Calu3 (cell line): Measurements from ENCODE around the gene SUSD3. TPM values are rescaled to one million over a fixed set of nuclear protein-coding genes. Genes with fewer than 3 reads are reported as not detected.

ENCODE experiments used
- BruUV-seq: library from RNA; stranded (reverse); fragments of 400-500 nt; replicated peaks from 2 replicates; lab custom pipeline; 2021; lab: Mats Ljungman, UMichigan
- CTCF ChIA-PET: fragments of 300-600 bp; sonication (Branson Sonifier 250); formaldehyde crosslinking; loops from one replicate; lab custom pipeline; 2022; ENCODE audit warnings: antibody characterized with exemption; lab: Charles Lee
- DNase-seq: peaks from one replicate; pipeline ENCODE4 v3.0.0; 2022
- H3K27ac Mint-ChIP-seq: one replicate; pipeline ENCODE4 v1.8.0; 2022; ENCODE audit warnings: mixed read lengths; ENCODE audit not compliant: unreplicated experiment
- H3K27me3 Mint-ChIP-seq: one replicate; pipeline ENCODE4 v1.8.0; 2022; ENCODE audit warnings: mixed read lengths; ENCODE audit not compliant: unreplicated experiment
- H3K36me3 Mint-ChIP-seq: one replicate; pipeline ENCODE4 v1.8.0; 2022; ENCODE audit warnings: mild to moderate bottlenecking, moderate library complexity, mixed read lengths; ENCODE audit not compliant: insufficient read depth, unreplicated experiment
- H3K4me1 Mint-ChIP-seq: one replicate; pipeline ENCODE4 v1.8.0; 2022; ENCODE audit warnings: mild to moderate bottlenecking, low read depth, mixed read lengths; ENCODE audit not compliant: unreplicated experiment
- H3K4me3 Mint-ChIP-seq: one replicate; pipeline ENCODE4 v1.8.0; 2022; ENCODE audit warnings: mild to moderate bottlenecking, low read depth, moderate library complexity, mixed read lengths; ENCODE audit not compliant: unreplicated experiment
- H3K9me3 Mint-ChIP-seq: one replicate; pipeline ENCODE4 v1.8.0; 2022; ENCODE audit warnings: low read depth, mixed read lengths; ENCODE audit not compliant: unreplicated experiment
- intact Hi-C: fragments of 100-400 bp; cut with micrococcal nuclease; formaldehyde crosslinking; loops from one replicate; pipeline ENCODE4 v1.10.0; 2022; ENCODE audit not compliant: unreplicated experiment
- total RNA-seq: library from RNA; stranded (reverse); gene quantifications from 2 replicates; pipeline ENCODE4 v1.2.3, GENCODE V29; 2022
- TF ChIP-seq, protein P1 (sequence below): fragments of 200-600 bp; IDR thresholded peaks from one replicate; pipeline ENCODE4 v1.8.0; 2022; ENCODE audit warnings: antibody characterized with exemption; ENCODE audit not compliant: unreplicated experiment

The SUSD3 gene
- total RNA-seq, 1 experiment from 2014 or later = 1.3 TPM

- H3K36me3 Mint-ChIP-seq = peaks cover 37% of the 10 kb centered on the region
- BruUV-seq = no TSS peak
- intact Hi-C loops = loop anchor here (10.0 kb wide), 1 partner anchor 139 kb away; no protein-coding TSS in a partner anchor
- H3K4me1 Mint-ChIP-seq = peaks cover 47% of the 10 kb centered on the region
- H3K9me3 Mint-ChIP-seq = peaks cover 4% of the 10 kb centered on the region
- H3K27ac Mint-ChIP-seq = peak overlapping the region; percentile 41
- H3K4me3 Mint-ChIP-seq = no peak overlapping the region
- TF ChIP-seq, protein P1, sequence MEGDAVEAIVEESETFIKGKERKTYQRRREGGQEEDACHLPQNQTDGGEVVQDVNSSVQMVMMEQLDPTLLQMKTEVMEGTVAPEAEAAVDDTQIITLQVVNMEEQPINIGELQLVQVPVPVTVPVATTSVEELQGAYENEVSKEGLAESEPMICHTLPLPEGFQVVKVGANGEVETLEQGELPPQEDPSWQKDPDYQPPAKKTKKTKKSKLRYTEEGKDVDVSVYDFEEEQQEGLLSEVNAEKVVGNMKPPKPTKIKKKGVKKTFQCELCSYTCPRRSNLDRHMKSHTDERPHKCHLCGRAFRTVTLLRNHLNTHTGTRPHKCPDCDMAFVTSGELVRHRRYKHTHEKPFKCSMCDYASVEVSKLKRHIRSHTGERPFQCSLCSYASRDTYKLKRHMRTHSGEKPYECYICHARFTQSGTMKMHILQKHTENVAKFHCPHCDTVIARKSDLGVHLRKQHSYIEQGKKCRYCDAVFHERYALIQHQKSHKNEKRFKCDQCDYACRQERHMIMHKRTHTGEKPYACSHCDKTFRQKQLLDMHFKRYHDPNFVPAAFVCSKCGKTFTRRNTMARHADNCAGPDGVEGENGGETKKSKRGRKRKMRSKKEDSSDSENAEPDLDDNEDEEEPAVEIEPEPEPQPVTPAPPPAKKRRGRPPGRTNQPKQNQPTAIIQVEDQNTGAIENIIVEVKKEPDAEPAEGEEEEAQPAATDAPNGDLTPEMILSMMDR = no peak
- CTCF ChIA-PET = no interaction called here
- no peaks in the 10 kb centered on the region for H3K27me3 Mint-ChIP-seq
- DNase-seq = no peak
Observed at GRCh38 chr9:93093127-93093876, 34.8 kb downstream of the SUSD3 start.

DNA sequence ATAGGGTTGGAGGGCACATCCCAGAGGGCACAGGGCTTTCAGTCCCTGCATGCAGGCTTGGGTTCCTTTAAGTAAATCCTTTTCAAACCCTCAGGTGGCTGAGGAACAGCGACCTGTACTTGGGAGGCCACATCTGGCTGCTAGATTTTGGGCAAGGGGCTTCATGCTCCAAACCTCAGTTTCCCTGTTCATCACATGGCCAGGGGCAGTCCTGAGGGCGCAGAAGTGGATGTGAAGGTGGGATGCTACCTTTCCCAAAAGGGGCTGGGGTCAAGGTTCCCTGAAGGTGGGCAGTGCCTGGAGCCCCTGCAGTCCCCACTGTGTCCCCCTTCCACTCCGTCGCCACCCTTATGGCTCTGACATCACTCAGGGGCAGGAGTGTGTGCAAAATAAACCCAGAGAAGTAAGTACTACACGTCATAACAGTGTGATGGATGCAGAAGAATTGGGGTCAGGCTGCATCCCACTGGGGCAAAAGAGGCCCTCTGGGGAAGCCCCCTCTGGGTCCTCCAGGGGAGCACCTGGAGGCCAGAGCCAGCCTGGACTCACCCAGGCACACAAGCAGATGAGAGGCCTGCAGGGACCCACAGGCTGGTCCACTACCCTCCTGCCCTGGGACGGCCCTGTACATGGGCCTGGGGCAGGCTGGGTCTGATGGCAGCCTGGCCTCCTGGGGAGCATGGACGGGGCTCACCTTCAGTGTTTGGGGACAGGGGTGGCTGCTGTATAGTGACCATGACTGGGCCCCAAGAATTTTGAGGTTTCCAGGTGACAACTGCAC lies 35.6 kb downstream of the SUSD3 start:
- Mint-ChIP-seq H3K4me1 (peaks cover 47% of the 10 kb centered on the region), H3K9me3 (peaks cover 4% of the 10 kb centered on the region), H3K36me3 (peaks cover 37% of the 10 kb centered on the region), H3K4me3 (peak overlapping the region; percentile 86), H3K27me3 (no peaks in the 10 kb centered on the region), H3K27ac (peak overlapping the region; percentile 86)
- no peak for DNase-seq
- intact Hi-C loops = loop anchor here (10.0 kb wide), 1 partner anchor 139 kb away; no protein-coding TSS in a partner anchor
- no TSS peak for BruUV-seq
- TF ChIP-seq, protein P1 = no peak
- CTCF ChIA-PET = no interaction called here

- Mint-ChIP-seq H3K4me3 (peak overlapping the region; percentile 86), H3K4me1 (peaks cover 47% of the 10 kb centered on the region), H3K27me3 (no peaks in the 10 kb centered on the region), H3K9me3 (peaks cover 4% of the 10 kb centered on the region), H3K36me3 (peaks cover 37% of the 10 kb centered on the region), H3K27ac (peak overlapping the region; percentile 86)
- no TSS peak for BruUV-seq
- intact Hi-C loops = loop anchor here (10.0 kb wide), 1 partner anchor 140 kb away; no protein-coding TSS in a partner anchor
- TF ChIP-seq, protein P1 = no peak
- CTCF ChIA-PET = interaction anchor here (0.6 kb wide), 1 partner anchor 14 kb away, joined by 3 read pairs; no protein-coding TSS in a partner anchor
- DNase-seq = no peak
Observed at GRCh38 chr9:93094658-93095204, 36.2 kb downstream of the SUSD3 start.
